Fibroblast of gingiva (primary cell): Measurements from ENCODE around the gene CLCNKA.
A peak's percentile ranks its signal among the peaks of the same experiment; 100 is the strongest.
"Not testable (repeated sequence)": the region's sequence is repeated elsewhere in the genome, so short reads cannot be mapped to it uniquely, and the experiment has no call there.

Experiments
- DNase-seq: peaks from one replicate; pipeline ENCODE4 v3.0.0-alpha.2; 2011; ENCODE audit warnings: low read depth

The CLCNKA gene

DNA sequence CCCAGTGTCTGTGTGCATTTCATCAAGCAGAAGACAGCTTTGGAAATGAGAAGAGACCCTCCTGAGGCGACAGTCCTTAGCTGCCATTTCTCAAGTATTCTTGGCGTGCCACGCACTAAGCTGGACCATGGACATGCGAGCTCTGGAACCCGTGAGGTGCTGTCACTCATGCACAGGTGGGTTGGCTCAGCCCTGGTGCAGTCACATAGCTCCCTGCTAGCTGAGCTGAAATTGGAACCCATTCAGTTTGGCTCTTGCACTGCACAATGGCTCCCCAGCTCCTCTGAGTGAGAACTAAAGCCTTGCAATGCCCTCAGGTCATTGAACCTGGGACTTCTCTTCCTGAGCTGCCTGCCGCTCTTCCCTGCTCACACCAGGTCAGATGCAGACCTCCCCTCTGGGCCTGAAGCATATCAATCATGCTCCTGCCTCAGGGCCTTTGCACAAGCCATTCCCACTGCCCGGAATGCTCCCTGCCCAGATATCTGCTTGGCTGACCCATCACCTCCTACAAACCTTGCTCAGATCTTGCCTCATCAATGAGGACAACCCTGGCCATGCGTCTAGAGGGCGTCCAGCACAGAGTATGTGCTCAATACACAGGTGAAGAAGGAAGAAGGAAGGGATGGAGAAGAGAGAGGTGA lies 24.1 kb upstream of the CLCNKA start:
- DNase-seq: no peak

DNA sequence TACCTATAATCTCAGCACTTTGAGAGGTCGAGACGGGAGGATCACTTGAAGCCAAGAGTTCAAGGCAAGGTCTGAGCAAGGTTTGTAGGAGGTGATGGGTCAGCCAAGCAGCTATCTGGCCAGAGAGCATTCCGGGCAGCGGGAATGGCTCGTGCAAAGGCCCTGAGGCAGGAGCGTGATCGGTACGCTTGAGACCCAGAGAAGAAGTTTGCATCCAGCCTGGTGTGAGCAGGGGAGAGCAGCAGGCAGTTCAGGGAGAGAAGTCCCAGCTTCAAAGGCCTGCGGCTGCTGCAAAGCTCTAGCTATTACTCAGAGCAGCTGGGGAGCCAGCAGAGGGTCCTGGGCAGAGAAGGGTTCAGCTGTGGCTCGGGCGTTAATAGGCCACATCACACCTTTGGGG lies 22.9 kb upstream of the CLCNKA start:
- DNase-seq: no peak

DNA sequence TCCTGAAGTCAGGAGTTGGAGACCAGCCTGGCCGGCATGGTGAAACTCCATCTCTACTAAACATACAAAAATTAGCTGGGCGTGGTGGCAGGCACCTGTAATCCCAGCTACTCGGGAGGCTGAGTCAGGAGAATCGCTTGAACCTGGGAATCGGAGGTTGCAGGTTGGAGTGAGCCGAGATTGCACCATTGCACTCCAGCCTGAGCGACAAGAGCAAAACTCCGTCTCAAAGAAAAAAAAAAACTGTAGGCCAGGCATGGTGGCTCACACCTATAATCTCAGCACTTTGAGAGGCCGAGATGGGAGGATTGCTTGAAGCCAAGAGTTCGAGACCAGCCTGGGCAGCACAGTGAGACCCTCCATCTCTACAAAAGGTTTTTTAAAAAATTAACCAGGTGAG lies 20.6 kb upstream of the CLCNKA start:
- DNase-seq: not testable (repeated sequence)

DNA sequence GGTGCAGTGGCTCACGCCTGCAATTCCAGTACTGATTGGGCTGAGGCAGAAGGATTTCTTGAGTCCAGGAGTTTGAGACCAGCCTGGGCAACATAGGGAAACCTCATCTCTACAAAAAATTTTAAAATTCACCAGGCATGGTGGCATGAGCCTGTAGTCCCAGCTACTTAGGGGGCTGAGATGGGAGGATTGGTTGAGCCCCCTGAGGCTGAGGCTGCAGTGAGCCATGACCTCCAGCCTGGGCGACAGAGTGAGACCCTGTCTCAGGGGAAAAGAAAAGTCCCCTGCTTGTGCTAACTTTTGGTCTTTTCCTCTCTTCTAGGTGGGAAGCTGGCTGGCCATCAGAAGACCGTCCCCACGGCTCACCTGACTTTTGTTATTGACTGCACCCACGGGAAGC lies 16.2 kb upstream of the CLCNKA start:
- no peak for DNase-seq

DNA sequence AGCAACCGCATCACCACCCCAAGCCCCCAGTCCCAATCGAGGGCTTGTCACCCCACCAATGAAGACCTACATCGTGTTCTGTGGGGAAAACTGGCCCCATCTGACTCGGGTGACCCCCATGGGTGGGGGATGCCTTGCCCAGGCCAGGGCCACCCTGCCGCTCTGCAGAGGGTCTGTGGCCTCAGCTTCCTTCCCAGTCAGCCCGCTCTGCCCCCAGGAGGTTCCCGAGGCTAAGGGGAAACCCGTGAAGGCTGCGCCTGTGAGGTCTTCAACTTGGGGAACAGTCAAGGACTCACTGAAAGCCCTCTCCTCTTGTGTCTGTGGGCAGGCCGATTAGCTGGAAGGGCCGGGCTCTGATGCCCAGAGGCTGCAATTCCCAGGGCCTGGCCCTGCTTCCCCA lies 15.8 kb upstream of the CLCNKA start:
- no peak for DNase-seq

DNA sequence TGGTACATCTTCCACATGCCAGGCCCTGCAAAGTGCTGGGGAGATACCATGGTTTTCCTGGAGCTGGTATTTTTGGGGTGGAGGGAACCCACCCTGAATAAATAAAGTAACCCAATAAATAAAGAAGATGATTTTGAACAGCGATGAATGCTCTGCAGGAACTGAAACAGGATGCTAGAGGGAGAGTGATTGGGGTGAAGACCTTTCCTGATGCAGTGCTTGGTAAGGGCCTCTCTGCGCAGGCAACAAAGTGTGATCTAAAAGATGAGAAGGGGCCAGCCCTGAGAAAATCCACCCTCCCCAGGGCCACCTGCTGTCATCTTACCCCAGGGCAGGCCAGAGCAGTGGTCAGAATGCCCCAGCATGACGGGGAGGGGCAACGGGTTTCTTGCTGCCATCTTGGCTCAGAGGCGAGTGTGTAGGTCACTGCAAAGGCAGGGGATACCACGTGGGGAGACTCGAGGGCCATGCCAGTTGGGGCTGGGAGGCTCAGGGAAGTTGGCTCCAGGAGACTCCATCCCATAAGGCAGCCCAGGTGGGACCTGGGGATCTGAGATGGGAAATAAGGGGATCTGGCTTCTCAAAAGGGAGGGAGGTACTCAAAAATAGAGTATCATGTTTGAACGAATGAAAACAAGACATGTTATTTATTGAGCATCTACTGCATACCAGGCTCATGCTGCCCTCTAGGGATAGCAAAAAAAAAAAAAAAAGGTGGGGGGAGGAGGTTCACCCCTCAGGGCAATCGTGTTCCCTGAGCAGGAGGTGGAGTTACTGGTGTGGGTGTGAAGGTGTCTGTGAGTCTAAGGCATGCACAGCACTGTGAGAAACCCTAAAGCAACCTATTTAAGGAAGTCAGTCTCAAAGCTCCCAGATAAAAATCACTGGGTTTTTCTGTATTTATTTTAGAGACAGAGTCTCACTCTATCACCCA lies 15.0 kb upstream of the CLCNKA start:
- peak; percentile 18 for DNase-seq

DNA sequence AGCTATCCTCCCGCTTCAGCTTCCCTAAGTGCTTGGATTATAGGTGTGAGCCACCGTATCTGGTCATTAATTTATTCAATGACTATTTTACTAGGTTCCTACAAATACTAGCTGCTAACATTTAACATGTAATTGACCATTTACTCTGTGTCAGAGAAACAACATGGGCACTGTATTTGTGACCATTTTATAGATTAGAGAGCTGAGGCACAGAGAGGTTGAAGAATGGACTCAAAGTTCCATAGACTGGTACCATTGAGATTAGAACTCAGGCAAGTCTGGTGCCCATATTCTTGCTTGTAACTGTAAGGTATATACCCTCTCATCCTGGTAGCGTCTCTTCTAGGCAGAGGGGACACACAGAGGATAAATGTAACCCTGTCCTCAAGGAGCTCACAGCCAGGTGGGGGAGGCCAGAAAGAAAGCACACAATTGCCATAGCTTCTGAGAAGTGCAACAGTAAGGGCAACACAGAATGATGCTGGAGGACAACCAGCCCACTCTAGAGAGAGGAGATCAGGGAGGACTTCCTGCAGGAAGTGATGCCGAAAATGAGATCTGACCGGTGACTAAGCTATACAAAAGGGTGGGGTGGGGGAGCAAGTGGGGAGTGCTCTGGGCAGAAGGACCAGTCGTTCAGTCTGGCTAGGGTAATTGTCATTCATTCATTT lies 14.0 kb upstream of the CLCNKA start:
- DNase-seq: no peak

DNA sequence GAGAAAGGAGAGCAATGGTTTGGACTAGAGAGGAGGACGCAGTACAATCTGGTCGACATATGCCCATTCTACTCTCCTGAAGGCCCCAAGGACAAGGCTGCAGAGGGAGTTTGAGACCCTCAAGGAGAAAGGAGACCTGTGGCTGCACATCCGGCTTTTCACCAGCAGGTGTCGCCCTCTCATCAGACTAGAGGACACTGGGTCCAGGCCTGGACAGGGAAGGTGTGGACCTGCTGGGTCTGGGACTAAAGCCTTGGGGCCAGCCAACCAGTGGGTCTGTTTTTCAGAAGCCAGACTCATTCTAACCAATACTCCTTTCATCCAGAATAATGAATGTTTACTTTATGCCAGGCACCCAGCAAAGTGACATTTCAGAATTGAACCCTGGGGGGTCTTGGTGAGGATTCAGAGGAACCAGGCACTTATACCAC lies 12.8 kb upstream of the CLCNKA start:
- DNase-seq: peak; percentile 45

DNA sequence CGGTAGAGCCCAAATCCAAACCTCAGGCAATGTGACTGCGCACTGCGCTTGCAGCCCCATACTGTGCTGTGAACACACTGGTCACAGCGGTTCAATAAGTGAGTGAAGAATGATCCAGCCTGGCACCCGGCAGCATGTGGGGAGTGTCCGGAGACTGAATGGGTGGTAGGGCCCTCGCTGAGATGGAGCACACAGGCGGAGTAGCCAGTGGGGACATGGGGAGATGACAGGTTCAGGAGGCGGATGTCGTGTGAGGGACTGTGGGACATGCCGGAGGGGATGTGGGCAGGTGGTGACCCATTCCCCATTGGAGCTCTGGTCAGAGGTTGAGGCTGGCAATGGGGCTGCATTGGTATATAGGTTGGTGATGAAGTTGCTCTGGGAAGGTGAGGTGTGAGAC lies 12.2 kb upstream of the CLCNKA start:
- no peak for DNase-seq

DNA sequence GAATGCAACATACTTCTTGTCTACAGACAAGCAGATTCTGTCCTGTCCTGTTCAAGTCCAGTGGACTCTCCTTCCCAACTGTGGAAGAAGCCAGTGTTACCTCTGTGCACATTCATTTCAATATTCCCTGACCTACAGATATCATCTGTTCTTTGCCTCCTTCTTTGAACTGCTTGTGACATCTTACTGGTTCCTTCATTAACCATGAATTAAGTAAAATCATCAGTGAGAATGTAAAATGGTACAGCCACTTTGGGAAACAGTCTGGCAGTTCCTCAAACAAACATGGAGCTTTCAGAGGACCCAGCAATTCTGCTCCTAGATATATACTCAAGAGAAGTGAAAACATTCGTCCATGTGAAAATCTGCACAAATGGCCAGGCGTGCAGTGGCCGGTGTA lies 11.0 kb upstream of the CLCNKA start:
- DNase-seq: no peak

DNA sequence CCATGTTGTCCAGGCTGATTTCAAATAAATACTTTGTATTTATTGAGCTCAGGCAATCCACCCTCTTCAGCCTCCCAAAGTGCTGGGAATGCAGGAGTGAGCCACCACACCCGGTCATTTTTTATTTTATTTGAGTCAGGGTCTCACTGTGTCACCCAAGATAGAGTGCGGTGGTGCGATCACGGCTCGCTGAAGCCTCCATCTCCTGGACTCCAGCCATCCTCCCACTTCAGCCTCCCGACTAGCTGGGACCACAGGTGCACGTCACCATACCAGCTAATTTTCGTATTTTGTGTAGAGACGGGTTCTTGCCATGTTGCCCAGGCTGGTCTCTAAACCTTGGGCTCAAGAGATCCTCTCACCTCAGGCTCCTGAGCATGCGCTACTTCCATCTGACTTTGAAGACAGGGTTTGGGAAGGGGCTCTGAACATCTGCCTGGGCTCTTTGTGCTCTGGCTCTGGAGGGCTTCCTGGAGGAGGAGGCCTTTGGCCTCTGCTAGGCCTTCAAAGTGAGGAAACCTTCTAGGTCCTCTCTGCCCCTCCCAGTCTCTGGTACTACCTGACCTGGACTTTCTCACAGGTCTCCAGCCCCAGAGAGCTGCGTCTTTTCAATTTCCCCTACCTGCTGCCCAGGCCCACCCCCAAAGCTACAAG lies 9.8 kb upstream of the CLCNKA start:
- DNase-seq: no peak

DNA sequence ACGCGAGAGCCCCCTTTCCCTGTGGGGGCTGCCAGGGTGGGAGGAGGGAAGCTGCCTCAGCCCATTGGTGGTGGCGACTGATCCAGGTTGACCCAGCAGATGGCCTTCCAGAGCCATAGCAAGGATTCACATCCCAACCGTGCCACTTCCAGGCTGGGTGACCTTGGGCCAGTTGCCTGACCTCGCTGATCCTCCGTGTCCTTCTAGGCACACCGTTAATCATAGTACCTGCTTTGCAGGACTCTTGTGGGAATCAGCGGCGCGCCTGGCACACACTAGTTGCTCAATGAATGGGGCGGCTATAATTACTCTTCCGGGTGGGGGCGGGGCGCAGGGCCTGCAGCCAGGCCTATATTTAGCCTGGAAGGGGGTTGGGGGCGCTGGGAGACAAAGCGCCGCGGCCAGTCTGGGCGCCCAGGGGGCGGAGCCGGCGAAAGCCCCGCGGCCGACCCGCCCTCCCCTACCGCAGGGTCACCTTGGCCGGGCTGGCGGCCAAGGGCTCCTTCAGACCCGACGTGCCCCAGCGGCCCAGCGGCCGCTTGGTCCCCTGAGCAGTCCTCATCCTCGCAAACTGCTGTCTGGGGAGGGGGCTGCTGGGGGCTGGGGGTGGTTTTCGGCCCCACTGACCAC lies 9.1 kb upstream of the CLCNKA start:
- peak; percentile 58 for DNase-seq

DNA sequence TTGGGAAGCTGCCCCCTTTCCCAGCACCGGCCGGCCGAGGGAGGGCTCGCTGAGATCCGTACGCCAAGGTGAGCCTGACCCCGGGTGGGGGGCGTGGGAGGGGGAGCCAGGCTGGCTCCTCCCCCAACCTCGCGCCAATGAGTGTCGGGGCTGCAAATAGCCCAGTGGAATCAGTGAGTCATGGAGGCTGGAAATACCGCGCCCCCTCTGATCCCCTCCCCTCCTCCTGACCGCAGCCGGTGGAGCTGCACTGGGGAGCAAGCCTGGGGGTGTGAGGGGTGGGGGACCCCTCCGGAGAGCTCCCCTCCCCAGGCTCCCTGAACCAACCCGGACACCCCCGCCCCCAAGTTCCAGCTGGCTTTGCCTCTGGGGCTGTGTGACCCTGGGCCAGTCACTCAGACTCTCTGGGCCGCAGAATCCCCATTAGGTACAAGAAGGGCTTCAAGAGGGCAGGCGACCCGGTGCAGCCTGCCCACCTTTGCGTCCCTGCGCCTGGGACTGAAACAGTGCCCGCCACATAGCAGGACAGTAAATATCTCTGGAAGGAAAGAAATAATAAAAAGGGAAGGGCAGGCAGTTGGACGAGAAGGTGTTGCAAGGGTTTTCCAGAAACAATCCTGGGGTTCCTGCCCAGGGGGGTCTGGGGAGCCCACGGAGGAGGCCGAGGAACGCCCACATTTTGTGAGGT lies 8.5 kb upstream of the CLCNKA start:
- DNase-seq: peak; percentile 40

DNA sequence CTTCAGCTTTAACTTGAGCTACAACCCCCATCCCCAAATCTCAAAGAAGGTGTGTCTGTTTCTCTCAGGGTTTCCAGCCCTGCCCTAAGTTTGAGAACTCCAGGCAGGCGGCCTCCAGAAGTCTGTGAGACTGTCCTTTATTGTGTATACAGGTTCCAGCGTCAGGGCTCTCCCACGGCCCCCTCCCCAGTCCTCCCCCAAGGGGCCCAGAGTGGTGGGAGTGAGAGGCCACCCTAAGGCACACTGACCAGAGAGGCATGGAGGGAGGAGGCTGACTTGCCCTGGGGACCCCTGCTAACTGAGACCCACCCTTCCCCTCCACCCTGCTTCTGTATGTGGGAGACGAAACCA lies 8.0 kb upstream of the CLCNKA start:
- no peak for DNase-seq

DNA sequence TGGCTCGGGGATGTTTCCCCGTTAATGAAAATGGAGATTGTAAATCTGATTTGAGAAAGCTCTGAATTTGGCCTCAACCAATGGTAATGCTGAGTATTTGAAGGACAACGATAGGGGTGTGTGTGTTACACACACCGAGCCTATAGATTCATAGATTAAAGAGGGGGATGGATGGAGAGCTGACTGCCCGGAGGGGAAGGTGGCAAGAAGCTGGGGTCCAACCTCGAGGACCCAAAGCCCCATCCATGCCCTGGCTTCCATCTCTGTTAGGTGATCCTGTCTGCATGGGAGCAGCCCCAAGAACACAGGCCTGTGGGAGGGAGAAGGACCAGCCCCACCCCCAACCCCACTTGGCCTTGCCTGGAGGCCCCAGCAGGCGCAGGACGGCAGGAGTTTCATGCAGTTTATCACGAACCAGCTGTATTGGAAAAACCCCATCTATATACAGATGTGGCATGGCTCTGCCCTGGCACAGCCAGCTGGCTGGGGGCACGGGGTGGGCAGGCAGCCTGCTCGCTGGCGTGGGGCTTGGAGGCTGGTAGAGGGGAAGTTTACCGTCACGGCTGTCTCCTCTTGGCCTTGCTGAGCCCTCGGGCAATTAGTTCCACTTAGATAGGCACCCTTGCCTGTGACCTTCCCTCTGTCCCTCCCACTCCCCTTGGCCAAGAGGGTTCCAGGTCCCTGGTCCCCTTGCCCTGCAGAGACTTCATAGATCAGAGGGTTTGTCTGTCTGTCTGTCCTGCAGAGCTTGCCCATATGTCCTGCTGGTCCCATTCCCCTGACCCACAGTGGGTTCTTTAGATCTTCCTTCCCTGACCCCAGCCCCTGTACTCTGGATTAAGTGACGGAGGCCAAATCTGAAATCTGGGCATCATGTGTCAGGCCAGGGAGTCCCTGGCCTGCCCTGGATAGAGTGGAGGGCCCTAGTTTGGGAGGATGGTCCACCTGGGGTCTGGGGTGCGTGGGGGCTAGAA lies 7.0 kb upstream of the CLCNKA start:
- DNase-seq: no peak

DNA sequence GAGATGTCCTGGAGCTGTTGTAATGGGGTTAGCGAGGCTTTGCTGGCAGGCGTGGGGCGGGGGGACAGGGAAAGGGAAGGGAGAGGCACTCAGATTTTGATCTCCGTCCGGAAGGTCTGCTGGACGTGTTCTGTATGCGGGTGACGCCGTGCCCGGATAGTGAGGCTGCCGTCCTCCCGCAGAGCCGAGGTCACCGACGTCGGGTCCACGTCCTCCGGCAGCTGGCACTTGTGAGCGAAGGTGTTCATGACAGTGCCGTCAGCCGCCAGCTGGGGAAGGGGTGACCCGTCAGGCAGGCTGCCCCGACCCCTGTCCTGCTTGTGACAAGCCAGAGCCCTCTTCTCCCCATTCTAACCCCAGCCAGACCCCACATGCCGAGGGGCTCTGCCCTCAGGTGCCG lies 6.3 kb upstream of the CLCNKA start:
- no peak for DNase-seq

DNA sequence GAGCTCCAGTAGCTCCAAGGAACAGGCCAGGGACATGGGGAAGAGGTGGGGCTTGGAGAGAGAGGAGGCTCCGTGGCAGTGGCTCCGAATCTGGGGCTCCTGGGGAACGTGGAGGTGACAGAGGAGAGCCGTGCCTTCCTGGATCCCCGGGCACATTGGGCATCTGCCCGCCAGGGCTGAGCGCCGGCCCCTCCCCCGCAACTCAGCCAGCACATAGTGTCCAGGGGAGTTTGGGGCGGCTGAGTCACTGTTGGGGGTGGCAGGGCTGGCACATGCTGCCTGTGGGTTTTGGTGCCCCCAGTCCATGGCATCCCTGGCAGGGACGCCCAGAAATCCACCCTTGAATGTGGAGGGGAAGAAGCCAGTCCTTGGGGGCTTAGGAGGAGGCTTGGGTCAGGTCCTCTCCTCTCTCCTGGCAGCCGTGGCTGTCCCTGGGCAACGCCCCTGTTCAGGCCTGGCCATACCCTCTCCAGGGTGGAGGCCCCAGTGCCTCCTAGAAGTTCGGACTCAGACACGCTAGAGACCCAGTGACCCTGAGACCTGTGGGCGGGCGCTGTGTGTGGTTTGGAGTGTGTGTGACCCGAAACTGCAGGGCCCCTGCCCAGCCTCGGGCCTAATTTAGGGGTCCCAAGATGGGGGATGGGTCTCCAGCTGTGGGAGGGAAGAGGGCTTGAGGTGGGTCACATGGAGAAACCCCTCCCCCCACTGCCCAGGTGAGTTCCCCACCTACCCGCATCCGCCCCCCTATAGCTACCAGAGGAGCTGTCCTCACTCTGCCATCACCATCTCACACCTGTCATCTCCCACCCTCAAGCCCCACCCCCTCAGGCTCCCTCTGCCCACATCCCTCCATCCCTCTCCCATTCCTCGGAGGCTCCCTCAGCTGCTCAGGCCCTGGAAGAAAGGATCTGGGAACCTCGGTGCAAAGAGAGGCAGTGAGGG lies 5.6 kb upstream of the CLCNKA start:
- DNase-seq: peak; percentile 26

DNA sequence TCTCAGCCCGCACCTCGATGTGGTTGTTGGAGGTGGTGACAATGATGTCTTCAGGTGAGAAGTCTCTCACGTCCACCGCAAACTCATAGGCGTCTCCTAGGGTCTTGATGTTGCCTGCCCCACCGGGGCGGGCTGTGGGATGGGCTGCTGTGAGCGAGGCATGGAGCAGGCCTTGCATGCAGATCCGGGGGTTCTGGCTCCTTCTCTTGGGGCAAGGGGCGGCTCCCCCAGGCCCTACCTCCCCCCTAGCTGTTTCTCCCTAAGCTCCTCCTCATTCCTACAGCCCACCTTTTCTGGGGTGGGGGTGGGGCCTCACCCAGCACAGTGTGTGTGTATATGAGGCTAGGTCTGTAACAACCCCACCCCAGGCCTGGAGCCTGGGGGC lies 4.8 kb upstream of the CLCNKA start:
- no peak for DNase-seq
